H9 (cell line): Measurements from ENCODE around the gene AKT3. TPM values are rescaled to one million over a fixed set of nuclear protein-coding genes. Genes with fewer than 3 reads are reported as not detected.

ENCODE experiments used
- DNase-seq: peaks from one replicate; pipeline ENCODE4 v3.0.0-alpha.2; 2017
- H2AFZ ChIP-seq: one replicate; pipeline ENCODE4 v1.6.1; 2013; ENCODE audit warnings: mild to moderate bottlenecking, low read length, control low read depth, moderate library complexity
- H2AK5ac ChIP-seq: 2 replicates; pipeline ENCODE4 v1.6.1; 2013; ENCODE audit warnings: low read length, control low read depth, mixed read lengths; ENCODE audit not compliant: insufficient read length
- H2BK120ac ChIP-seq: one replicate; pipeline ENCODE4 v1.6.1; 2013; ENCODE audit warnings: low read depth, mild to moderate bottlenecking, low read length, control low read depth, inconsistent platforms; ENCODE audit not compliant: poor library complexity, severe bottlenecking
- H2BK12ac ChIP-seq: 2 replicates; pipeline ENCODE4 v1.6.1; 2013; ENCODE audit warnings: low read length, control low read depth, mixed read lengths, low read depth; ENCODE audit not compliant: insufficient read length
- H2BK15ac ChIP-seq: 2 replicates; pipeline ENCODE4 v1.6.1; 2013; ENCODE audit warnings: low read depth, low read length, control low read depth
- H2BK20ac ChIP-seq: one replicate; pipeline ENCODE4 v1.6.1; 2013; ENCODE audit warnings: low read depth, mild to moderate bottlenecking, low read length, control low read depth, inconsistent platforms; ENCODE audit not compliant: poor library complexity, severe bottlenecking
- H2BK5ac ChIP-seq: 2 replicates; pipeline ENCODE4 v1.6.1; 2013; ENCODE audit warnings: low read length, control low read depth, mixed read lengths; ENCODE audit not compliant: insufficient read length
- H3K14ac ChIP-seq: 2 replicates; pipeline ENCODE4 v1.6.1; 2013; ENCODE audit warnings: low read length, control low read depth; ENCODE audit not compliant: insufficient read depth
- H3K18ac ChIP-seq: 2 replicates; pipeline ENCODE4 v1.6.1; 2013; ENCODE audit warnings: low read depth, mild to moderate bottlenecking, mixed read lengths, low read length, control low read depth; ENCODE audit not compliant: insufficient read length
- H3K23ac ChIP-seq: 2 replicates; pipeline ENCODE4 v1.6.1; 2013; ENCODE audit warnings: low read length, control low read depth, mixed read lengths, low read depth; ENCODE audit not compliant: insufficient read length
- H3K23me2 ChIP-seq: 2 replicates; pipeline ENCODE4 v1.6.1; 2013; ENCODE audit warnings: low read depth, mild to moderate bottlenecking, mixed read lengths, low read length, control low read depth; ENCODE audit not compliant: insufficient read length, poor library complexity, severe bottlenecking
- H3K27ac ChIP-seq: 2 replicates; pipeline ENCODE4 v1.5.1; 2013; ENCODE audit warnings: low read length, control low read depth, mixed read lengths, low read depth; ENCODE audit not compliant: insufficient read length
- H3K27me3 ChIP-seq: 2 replicates; pipeline ENCODE4 v1.6.1; 2013; ENCODE audit warnings: low read length, control low read depth, inconsistent platforms; ENCODE audit not compliant: insufficient read depth
- H3K4ac ChIP-seq: 2 replicates; pipeline ENCODE4 v1.6.1; 2013; ENCODE audit warnings: low read depth, mild to moderate bottlenecking, control low read depth, inconsistent platforms, low read length, moderate library complexity
- H3K4me1 ChIP-seq: 2 replicates; pipeline ENCODE4 v1.6.1; 2013; ENCODE audit warnings: low read length, control low read depth, inconsistent platforms; ENCODE audit not compliant: insufficient read depth
- H3K4me2 ChIP-seq: 2 replicates; pipeline ENCODE4 v1.6.1; 2013; ENCODE audit warnings: low read length, control low read depth, mixed read lengths; ENCODE audit not compliant: insufficient read length, insufficient read depth
- H3K56ac ChIP-seq: 2 replicates; pipeline ENCODE4 v1.6.1; 2013; ENCODE audit warnings: low read depth, mild to moderate bottlenecking, mixed read lengths, low read length, control low read depth; ENCODE audit not compliant: insufficient read length
- H3K79me1 ChIP-seq: 2 replicates; pipeline ENCODE4 v1.6.1; 2013; ENCODE audit warnings: low read depth, mild to moderate bottlenecking, moderate library complexity, low read length, control low read depth, inconsistent platforms; ENCODE audit not compliant: insufficient read depth, poor library complexity, severe bottlenecking
- H3K79me2 ChIP-seq: 2 replicates; pipeline ENCODE4 v1.6.1; 2013; ENCODE audit warnings: low read length, control low read depth, inconsistent platforms; ENCODE audit not compliant: insufficient read depth
- H3K9ac ChIP-seq: 2 replicates; pipeline ENCODE4 v1.6.1; 2013; ENCODE audit warnings: low read length, control low read depth, mixed read lengths; ENCODE audit not compliant: insufficient read length; ENCODE audit errors: extremely low read depth
- H3K9me3 ChIP-seq: one replicate; pipeline ENCODE4 v1.6.1; 2013; ENCODE audit warnings: low read depth, low read length, inconsistent platforms; ENCODE audit not compliant: control insufficient read depth
- H3T11ph ChIP-seq: one replicate; pipeline ENCODE4 v1.6.1; 2013; ENCODE audit warnings: mild to moderate bottlenecking, low read length, control low read depth, inconsistent platforms
- H4K20me1 ChIP-seq: one replicate; pipeline ENCODE4 v1.6.1; 2013; ENCODE audit not compliant: control insufficient read depth, insufficient read length, insufficient read depth
- H4K5ac ChIP-seq: 2 replicates; pipeline ENCODE4 v1.6.1; 2013; ENCODE audit warnings: low read depth, mild to moderate bottlenecking, mixed read lengths, low read length, control low read depth; ENCODE audit not compliant: insufficient read length
- H4K8ac ChIP-seq: replicated peaks from 2 replicates; pipeline ENCODE4 v1.6.1; 2013; ENCODE audit warnings: low read length, control low read depth, mixed read lengths, low read depth; ENCODE audit not compliant: insufficient read length
- H4K91ac ChIP-seq: 2 replicates; pipeline ENCODE4 v1.6.1; 2013; ENCODE audit warnings: low read depth, mild to moderate bottlenecking, moderate library complexity, mixed read lengths, low read length, control low read depth; ENCODE audit not compliant: insufficient read length
- H3K27ac Mint-ChIP-seq, 3 experiments: 2 replicates in 2 of 3; 3 replicates in 1 of 3; pipeline ENCODE4 v1.8.0; 2020 to 2021; ENCODE audit warnings: mixed read lengths in 3 of 3, mild to moderate bottlenecking in 1 of 3, moderate library complexity in 1 of 3
- H3K27me3 Mint-ChIP-seq: 2 replicates; pipeline ENCODE4 v1.8.0; 2021; ENCODE audit warnings: low read depth, mild to moderate bottlenecking, moderate library complexity, mixed read lengths
- H3K36me3 Mint-ChIP-seq, 3 experiments: 2 replicates in 2 of 3; 3 replicates in 1 of 3; pipeline ENCODE4 v1.8.0; 2020 to 2021; ENCODE audit warnings: low read depth in 3 of 3, mixed read lengths in 3 of 3; ENCODE audit not compliant: insufficient read depth in 1 of 3
- H3K4me1 Mint-ChIP-seq, 2 experiments: 2 replicates each; pipeline ENCODE4 v1.8.0; 2020; ENCODE audit warnings: mixed read lengths in 2 of 2
- H3K4me3 Mint-ChIP-seq, 2 experiments: 2 replicates in 1 of 2; 3 replicates in 1 of 2; pipeline ENCODE4 v1.8.0; 2020 to 2021; ENCODE audit warnings: mild to moderate bottlenecking in 2 of 2, mixed read lengths in 2 of 2, moderate library complexity in 1 of 2
- H3K9me3 Mint-ChIP-seq, 2 experiments: 2 replicates in 1 of 2; 3 replicates in 1 of 2; pipeline ENCODE4 v1.8.0; 2020; ENCODE audit warnings: mild to moderate bottlenecking in 2 of 2, mixed read lengths in 2 of 2, moderate library complexity in 1 of 2
- WGBS: extraction: QIAGEN DNeasy Blood & Tissue Kit; methylation state at CpG from one replicate; pipeline ENCODE4 v1.1.7; 2013; ENCODE audit warnings: missing lambda C conversion rate, low lambda C conversion rate, mixed read lengths; ENCODE audit not compliant: insufficient read length; ENCODE audit errors: extremely low coverage; 5-methylcytosine and 5-hydroxymethylcytosine counted together
- total RNA-seq: library from RNA; stranded (reverse); gene quantifications from 2 replicates; pipeline ENCODE4 v1.2.1, GENCODE V29; 2021
- TF ChIP-seq, protein P1 (sequence below): fragments of 200-600 bp; sonication (generic); conservative IDR thresholded peaks from 3 replicates; pipeline ENCODE4 v1.8.0; 2021; ENCODE audit warnings: antibody characterized with exemption, mild to moderate bottlenecking

Gene AKT3
- total RNA-seq, 1 experiment from 2014 or later: 27.8 TPM

DNA sequence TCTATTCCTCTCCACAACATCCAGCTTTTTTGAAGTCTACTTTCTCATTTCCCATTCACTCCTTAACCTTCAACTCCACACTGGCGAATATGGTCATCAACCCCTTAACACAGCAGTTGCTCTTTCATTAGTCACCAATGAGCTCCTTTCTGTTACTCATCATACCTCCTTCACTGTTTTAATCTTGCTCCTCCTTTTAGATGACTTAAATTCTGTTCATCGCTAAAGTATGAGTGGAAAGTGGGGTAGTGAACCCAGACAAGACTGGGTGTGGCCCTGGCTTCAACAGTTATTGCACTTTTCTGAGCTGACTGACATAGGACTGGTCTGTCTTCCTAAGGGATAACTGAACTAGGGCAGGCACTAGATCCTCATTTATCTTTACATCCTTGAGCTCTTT, 51.3 kb downstream of the AKT3 start:
- H3K9me3 ChIP-seq: no peaks in the 10 kb centered on the region
- no peak overlapping the region for H2BK120ac ChIP-seq
- H3K23ac ChIP-seq: no peak overlapping the region
- no peak overlapping the region for H3K14ac ChIP-seq
- H2BK15ac ChIP-seq: no peak overlapping the region
- H3K4me1 Mint-ChIP-seq: no peaks in the 10 kb centered on the region
- no peak overlapping the region for H3K9ac ChIP-seq
- no peak overlapping the region for H2BK5ac ChIP-seq
- H2AFZ ChIP-seq: no peak overlapping the region
- no peak overlapping the region for H3K27ac Mint-ChIP-seq
- no peak overlapping the region for H3K4ac ChIP-seq
- H2BK12ac ChIP-seq: no peak overlapping the region
- H3K79me1 ChIP-seq: no peaks in the 10 kb centered on the region
- H3K4me1 ChIP-seq: no peaks in the 10 kb centered on the region
- H4K8ac ChIP-seq: no peak overlapping the region
- TF ChIP-seq, protein P1, sequence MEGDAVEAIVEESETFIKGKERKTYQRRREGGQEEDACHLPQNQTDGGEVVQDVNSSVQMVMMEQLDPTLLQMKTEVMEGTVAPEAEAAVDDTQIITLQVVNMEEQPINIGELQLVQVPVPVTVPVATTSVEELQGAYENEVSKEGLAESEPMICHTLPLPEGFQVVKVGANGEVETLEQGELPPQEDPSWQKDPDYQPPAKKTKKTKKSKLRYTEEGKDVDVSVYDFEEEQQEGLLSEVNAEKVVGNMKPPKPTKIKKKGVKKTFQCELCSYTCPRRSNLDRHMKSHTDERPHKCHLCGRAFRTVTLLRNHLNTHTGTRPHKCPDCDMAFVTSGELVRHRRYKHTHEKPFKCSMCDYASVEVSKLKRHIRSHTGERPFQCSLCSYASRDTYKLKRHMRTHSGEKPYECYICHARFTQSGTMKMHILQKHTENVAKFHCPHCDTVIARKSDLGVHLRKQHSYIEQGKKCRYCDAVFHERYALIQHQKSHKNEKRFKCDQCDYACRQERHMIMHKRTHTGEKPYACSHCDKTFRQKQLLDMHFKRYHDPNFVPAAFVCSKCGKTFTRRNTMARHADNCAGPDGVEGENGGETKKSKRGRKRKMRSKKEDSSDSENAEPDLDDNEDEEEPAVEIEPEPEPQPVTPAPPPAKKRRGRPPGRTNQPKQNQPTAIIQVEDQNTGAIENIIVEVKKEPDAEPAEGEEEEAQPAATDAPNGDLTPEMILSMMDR: no peak
- H2AK5ac ChIP-seq: no peak overlapping the region
- H4K5ac ChIP-seq: no peak overlapping the region
- H2BK20ac ChIP-seq: no peak overlapping the region
- no peak overlapping the region for H4K91ac ChIP-seq
- peaks cover 0 to 9% (median 2%) of the 10 kb centered on the region in 3 experiments; a peak in 2 of 7 replicates for H3K36me3 Mint-ChIP-seq
- no peak overlapping the region for H3K18ac ChIP-seq
- no CpG with 5 or more reads among the region's 2 CpGs for WGBS
- no peaks in the 10 kb centered on the region for H4K20me1 ChIP-seq
- H3K56ac ChIP-seq: no peak overlapping the region
- H3K27me3 ChIP-seq: no peaks in the 10 kb centered on the region
- H3K79me2 ChIP-seq: no peaks in the 10 kb centered on the region; the same call in 1 of the 2 replicates
- no peaks in the 10 kb centered on the region for H3K23me2 ChIP-seq
- H3K4me3 Mint-ChIP-seq: no peak overlapping the region
- H3K9me3 Mint-ChIP-seq: no peaks in the 10 kb centered on the region
- no peak overlapping the region for H3K27ac ChIP-seq
- H3T11ph ChIP-seq: no peak overlapping the region
- no peaks in the 10 kb centered on the region for H3K27me3 Mint-ChIP-seq
- DNase-seq: no peak
- no peak overlapping the region for H3K4me2 ChIP-seq
